Metanephros (tissue), 1 donor: Measurements from ENCODE around the gene UEVLD. TPM values are rescaled to one million over a fixed set of nuclear protein-coding genes. Genes with fewer than 3 reads are reported as not detected.

ENCODE experiments used
- total RNA-seq: library from RNA; depleted of rRNA; stranded (reverse); fragments of >200 nt; gene quantifications from one replicate; pipeline ENCODE4 v1.2.3, GENCODE V29; 2014

The UEVLD gene
- total RNA-seq = 20.4 TPM

DNA sequence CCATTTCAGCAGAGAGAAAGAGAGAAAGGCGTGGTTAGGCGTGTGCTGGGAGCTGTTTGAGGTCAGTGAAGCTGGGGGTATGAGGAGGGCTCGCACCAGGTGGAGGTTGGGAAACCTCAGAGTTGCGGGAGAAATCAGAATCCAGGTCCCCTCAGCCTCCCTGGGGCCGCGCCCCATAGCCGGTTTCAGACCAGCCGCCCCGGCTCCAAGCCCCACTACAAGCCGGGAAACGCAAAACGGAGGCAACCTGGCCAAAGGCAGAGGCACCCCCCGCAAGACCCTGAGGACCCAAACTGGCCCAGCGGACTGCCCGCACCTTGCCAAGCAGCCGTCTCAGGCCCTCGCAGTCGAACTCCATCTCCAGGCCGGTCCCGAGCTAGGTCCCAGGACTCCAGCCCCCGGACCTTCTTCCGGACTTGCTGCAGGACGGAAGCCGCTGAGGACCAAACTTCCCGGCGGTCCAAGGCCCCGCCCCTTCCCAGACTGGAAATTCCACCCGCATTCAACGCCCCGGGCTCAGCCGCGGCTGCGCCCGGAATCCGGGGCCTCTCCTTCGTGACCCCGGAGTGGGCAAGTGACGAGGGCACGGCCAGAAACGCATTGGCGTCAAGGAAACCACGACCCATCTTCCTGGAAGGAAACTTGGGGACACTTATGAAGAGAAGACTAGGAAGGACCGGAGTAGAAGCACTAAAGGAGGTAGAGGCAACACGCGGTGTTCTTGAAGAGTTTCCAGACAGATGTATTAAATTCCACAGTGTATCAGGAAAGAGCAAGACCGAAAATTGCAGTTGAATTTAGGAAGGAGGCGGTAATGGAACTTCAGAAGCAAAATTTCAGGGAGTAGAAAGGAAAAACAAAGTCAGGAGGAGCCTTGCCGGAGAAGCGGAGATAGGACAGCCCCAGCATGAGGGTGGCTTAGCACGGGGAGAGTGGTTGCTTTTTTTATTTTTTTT lies at the start of gene UEVLD:
Gene UEVLD, minus strand, starts transcription at position 438 of the 956 bp plus-strand sequence. Its CDS starts 80 bp downstream, at position 358.

DNA sequence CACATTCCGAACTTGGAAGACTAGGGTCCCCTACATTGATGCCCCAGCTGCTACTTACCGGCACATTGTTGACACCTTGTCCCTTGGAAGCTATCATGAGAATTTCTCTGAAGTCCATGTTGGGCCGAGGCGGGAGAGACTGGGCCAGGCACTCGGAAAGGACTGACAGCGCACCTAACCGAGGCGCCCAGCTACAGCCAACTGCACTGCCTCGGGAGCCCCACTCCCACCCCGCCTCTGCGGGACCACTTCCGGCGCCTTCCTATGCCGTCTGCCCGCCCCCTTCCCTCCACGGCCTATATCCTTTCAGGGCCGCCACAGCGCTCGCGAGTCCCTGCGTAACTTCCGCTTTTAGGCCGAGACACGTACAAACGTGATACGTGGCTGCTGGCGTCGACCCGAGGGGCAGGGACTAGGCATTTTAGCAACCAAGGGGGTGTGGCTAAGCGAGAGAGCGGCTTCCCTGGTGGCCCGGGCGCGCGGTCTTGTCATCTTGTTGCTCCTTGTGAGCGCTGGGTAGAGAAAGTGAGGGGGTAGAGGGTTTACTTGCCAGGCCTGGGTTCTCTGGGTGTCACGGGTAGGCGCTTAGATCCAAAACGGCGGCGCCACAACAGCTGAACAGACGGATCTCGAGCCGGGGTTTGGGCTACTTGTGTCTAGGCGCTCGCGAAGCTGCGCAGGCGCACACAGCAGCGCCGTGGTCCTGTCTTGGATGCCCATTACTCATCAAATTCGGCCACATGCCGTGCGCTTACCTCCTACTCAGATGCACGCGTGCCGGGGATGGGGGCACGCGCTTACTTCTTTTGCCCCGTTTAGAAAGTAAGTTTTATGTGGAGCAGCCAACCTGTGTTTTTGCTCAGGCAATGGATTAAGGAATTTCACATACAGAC lies 45.9 kb upstream of the UEVLD start, which contains the start of gene SPTY2D1:
Gene SPTY2D1, minus strand, starts transcription at position 203 of the 893 bp plus-strand sequence. Its CDS starts 85 bp downstream, at position 118.

DNA sequence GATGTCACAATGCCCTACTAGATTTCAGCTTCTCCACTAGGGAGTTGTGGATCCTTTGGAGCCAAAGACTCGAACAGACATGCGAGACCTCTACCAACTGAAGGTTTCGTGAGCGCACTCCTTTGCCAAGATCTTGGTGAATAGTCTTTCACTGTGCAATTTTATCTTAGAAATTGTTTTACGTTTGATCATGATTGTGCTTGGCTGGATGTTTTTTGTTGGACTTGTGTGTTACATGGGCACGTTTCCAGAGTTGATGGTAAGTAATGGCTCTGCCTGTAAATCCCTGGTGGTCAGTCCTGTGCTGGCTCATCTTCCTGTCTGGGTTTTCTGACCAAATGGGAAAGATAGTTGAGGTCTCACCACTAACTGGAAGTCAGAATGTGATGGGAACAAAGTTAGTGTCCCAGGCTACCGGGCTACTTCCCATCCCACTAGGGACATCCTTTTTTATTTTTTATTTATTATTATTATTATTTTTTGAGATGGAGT lies 11.3 kb upstream of the UEVLD start, which contains the start of gene MISFA:
Gene MISFA, plus strand, starts transcription at position 51 of the 492 bp plus-strand sequence. Its CDS starts 140 bp downstream, at position 191.

DNA sequence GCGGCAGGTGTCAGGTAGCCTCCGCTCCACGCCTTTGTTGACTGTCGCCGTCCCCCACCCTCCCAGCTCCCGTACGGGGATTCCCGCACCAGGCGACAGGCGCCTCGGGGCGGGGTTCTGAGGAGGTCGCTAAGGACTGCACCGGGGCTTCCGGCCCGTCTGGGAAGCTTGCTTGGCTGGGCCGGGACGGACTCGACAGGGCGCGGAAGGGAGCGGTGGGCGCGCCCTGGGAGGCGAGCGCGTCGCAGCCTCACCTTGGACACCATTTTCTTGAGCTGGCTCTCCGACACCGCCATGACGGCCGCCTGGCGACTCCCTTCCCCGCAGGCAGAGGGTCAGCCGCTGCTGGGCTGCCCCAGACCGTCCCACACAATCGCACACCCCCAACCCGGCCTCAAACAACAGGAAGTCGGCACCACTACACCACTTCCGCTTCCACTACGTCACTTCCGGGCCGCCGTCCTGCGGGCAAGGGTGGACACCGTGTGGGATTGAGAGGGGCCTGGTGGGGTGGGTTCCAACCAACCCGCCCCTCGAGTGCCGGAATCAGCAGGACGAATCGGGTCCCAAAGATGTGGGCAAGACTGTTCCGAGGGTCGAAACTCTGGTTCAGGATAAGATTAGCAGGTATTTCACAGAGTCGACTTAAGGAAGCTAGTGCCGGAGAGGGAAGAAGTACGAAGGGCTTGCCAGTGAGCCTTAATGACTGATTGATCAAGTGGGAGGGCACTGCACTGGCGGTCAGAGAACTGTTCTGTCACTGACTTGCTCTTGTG lies 61.8 kb downstream of the UEVLD start, which contains the start of gene TSG101:
Gene TSG101, minus strand, starts transcription at position 422 of the 776 bp plus-strand sequence. Its CDS starts 126 bp downstream, at position 296.

Other genes starting within 250 kb of the UEVLD start
- 285 TPM for gene LDHA, start 194.2 kb downstream of the UEVLD start, total RNA-seq
- 0.23 TPM for gene LDHC, start 176.4 kb downstream of the UEVLD start, total RNA-seq
- 0.12 TPM for gene LDHAL6A, start 132.9 kb downstream of the UEVLD start, total RNA-seq
- 72.6 TPM for gene TSG101, start 61.8 kb downstream of the UEVLD start, total RNA-seq
- gene MISFA, start 11.1 kb upstream of the UEVLD start, total RNA-seq = 6.1 TPM
- gene SPTY2D1, start 45.6 kb upstream of the UEVLD start, total RNA-seq = 19.7 TPM
- 5.3 TPM for gene TMEM86A, start 110.0 kb upstream of the UEVLD start, total RNA-seq
- 4.7 TPM for gene IGSF22, start 137.5 kb upstream of the UEVLD start, total RNA-seq
- gene PTPN5, start 203.1 kb upstream of the UEVLD start, total RNA-seq = 0.99 TPM